Brain microvascular endothelial cell (primary cell): ENCODE measurements around the gene SLC40A1.

ENCODE experiments used
- DNase-seq: peaks from one replicate; pipeline ENCODE4 v3.0.0-alpha.2; 2020
- H3K27ac ChIP-seq: fragments of 250-450 bp; sonication (Bioruptor Pico); 2 replicates; pipeline ENCODE4 v1.5.1; 2020; ENCODE audit warnings: mild to moderate bottlenecking, moderate library complexity
- H3K27me3 ChIP-seq: fragments of 250-450 bp; sonication (Bioruptor Pico); replicated peaks from 2 replicates; pipeline ENCODE4 v1.5.1; 2020; ENCODE audit warnings: mild to moderate bottlenecking
- H3K36me3 ChIP-seq: fragments of 250-450 bp; sonication (Bioruptor Pico); replicated peaks from 2 replicates; pipeline ENCODE4 v1.5.1; 2020; ENCODE audit warnings: mild to moderate bottlenecking
- H3K4me3 ChIP-seq: 2 replicates; pipeline ENCODE4 v1.5.1; 2011; ENCODE audit warnings: low read depth, mild to moderate bottlenecking, control low read depth, low read length, moderate library complexity
- in situ Hi-C: cut with HindIII; loops from 2 replicates; pipeline ENCODE4 v1.10.0; 2017; ENCODE audit warnings: low sequenced_read_pairs, low pct_ligation_motif_present
- TF ChIP-seq, protein P1 (sequence below): IDR thresholded peaks from 2 replicates; pipeline ENCODE4 v1.5.1; 2011; ENCODE audit warnings: low read depth, mild to moderate bottlenecking, moderate library complexity, low read length, control low read depth, inconsistent platforms; ENCODE audit errors: missing control alignments

The SLC40A1 gene

DNA sequence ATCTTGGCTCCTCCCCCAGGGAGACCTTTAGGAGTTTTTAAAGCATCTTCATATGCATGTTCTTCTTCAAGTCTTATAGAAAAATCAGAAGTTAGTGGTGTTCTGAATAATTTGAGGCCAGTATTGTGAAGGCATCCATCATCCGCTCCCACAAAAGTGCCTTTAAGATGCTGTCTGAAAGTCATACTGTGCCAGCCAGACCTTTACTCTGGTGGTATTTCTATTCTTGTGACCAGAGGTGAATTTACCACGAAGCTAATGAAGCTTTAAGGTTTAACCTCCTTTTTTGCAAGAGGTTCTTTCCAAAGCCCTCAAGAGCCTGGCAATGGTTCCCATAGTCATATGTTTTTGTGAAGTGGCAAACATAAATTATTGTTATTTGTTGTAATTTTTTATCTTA is 54.3 kb downstream of the SLC40A1 start:
- H3K27me3 ChIP-seq = no peaks in the 10 kb centered on the region
- TF ChIP-seq, protein P1, sequence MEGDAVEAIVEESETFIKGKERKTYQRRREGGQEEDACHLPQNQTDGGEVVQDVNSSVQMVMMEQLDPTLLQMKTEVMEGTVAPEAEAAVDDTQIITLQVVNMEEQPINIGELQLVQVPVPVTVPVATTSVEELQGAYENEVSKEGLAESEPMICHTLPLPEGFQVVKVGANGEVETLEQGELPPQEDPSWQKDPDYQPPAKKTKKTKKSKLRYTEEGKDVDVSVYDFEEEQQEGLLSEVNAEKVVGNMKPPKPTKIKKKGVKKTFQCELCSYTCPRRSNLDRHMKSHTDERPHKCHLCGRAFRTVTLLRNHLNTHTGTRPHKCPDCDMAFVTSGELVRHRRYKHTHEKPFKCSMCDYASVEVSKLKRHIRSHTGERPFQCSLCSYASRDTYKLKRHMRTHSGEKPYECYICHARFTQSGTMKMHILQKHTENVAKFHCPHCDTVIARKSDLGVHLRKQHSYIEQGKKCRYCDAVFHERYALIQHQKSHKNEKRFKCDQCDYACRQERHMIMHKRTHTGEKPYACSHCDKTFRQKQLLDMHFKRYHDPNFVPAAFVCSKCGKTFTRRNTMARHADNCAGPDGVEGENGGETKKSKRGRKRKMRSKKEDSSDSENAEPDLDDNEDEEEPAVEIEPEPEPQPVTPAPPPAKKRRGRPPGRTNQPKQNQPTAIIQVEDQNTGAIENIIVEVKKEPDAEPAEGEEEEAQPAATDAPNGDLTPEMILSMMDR = no peak
- in situ Hi-C loops = no loop called here
- no peak for DNase-seq
- no peak overlapping the region for H3K4me3 ChIP-seq
- H3K36me3 ChIP-seq = no peaks in the 10 kb centered on the region
- H3K27ac ChIP-seq = no peak overlapping the region

DNA sequence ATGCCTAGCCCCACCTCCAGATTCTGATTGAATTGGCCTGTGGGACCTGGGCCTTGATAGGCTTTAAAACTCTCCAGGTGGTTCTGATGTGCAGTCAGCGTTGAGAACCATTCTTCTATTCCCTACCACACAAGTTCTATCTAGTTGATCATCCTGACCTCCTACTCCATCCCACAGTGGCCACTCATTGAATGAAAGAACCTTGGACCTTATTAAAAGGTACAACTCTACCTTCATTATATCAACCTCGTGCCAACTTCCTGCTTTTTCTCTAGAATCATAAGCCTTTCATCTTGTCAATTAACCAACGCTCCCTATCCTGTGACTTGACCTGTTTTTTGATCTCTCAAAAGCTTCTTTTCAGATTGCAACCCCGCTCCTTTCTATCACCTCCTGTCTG is 55.8 kb downstream of the SLC40A1 start:
- Histone ChIP-seq H3K27ac (no peak overlapping the region), H3K27me3 (no peaks in the 10 kb centered on the region), H3K4me3 (no peak overlapping the region), H3K36me3 (no peaks in the 10 kb centered on the region)
- no peak for DNase-seq
- TF ChIP-seq, protein P1 = no peak
- in situ Hi-C loops = no loop called here

DNA sequence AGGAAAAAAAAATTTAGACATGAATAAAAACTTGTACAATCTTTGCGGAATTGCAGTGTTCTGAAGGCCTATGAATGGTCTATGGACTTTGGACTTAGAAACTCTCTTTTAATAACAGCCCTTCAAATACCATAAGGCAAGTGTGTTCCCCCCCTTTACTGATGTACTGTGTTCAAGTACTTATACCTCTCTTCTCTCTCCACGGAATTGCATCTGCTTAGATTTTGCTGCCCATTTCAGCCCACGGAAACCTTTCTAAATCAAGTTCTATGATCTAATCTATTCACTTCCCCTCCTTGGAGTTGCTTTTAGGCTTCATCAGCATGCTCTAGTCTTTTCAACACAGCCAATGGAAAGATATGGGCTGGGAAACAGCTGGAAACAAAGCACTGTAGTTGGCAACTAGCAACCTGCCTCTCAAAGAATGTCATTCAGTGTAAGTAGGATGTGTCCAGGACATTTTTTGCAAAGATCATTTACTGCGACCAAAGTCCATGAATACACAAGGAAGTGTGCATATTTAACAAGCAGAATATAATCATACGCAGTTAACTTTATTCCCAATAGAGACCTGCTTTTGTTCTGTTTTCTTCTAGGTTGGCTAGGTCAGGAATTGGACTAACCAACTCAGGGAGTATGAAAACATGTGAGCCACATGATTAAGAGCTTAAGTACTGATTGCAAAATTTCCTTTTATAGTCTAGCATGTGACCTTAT is 58.0 kb downstream of the SLC40A1 start:
- in situ Hi-C loops = no loop called here
- TF ChIP-seq, protein P1 = no peak
- Histone ChIP-seq H3K27ac (no peak overlapping the region), H3K4me3 (no peak overlapping the region), H3K27me3 (no peaks in the 10 kb centered on the region), H3K36me3 (no peaks in the 10 kb centered on the region)
- DNase-seq = no peak

DNA sequence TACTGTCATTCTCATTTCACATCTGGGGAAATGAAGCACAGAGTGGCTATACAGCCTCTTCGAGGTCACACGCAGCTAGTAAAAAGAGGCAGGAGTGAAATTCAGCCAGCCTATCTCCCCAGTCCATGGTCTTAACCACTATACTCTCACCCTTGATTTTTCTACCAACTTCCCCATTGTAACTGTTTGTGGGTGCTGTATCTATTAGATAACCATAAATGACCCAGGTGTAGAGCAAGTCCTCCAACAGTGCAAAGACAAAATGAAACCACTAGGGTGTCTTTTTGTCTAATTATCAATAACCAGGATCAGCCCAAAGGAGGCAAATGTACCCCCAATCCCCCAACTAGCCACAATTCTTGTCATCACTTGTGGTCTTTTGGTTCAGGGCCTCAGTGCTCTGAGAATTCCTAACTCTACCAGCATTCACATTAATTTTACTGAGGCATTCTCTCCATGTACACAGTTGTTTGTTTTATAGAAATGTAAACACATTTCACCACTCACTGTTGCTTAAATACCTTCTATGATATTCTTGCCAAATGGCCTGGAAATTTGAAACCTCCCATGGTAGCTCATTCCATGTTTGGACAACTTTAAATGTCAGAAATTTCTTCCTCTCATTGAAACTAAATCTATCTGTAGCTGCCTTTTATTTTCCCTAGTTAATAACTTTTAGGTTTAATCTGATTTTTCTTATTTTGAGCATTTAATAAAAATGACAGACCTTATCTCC is 58.7 kb downstream of the SLC40A1 start:
- H3K27me3 ChIP-seq = no peaks in the 10 kb centered on the region
- TF ChIP-seq, protein P1 = no peak
- H3K36me3 ChIP-seq = no peaks in the 10 kb centered on the region
- no peak for DNase-seq
- in situ Hi-C loops = no loop called here
- no peak overlapping the region for H3K4me3 ChIP-seq
- H3K27ac ChIP-seq = no peak overlapping the region

DNA sequence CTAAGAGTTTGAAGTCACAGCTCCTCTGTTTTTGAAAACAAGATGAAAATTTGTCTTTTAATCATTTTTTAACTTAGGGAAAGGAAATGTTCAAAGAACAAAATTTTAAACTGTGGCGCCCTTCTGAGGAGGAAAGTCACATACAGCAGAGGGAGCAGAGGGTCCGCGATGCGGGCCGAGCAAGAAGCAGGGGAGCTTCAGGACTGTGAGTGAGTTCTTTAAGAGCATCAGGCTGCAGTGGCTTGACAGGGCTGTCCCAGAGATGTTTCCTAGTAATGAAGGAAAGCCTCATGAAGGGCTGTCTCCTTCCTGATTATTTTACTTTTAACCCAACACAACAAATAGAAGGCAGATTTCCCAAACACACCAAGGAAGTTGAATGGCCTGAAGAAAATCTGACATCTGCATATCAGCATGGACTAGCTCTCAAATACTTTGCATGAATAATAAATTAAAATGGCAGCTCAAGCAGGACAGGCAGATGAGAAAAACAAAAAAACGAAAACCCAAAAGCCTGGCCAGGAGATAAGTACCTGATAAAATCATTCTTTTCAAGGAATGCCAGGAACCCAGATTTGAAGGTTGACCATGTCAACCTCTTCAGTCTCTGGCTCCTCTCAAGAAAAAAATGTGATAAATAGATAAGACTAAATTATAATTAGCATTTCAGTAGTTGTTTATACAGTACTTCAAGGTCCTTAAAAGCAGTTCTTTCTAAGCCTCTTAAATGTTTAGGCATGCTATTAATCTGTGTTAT is 60.8 kb downstream of the SLC40A1 start:
- Histone ChIP-seq H3K27ac (no peak overlapping the region), H3K4me3 (no peak overlapping the region), H3K27me3 (no peaks in the 10 kb centered on the region), H3K36me3 (no peaks in the 10 kb centered on the region)
- TF ChIP-seq, protein P1 = no peak
- no peak for DNase-seq
- in situ Hi-C loops = no loop called here
